Progenitor cell of endocrine pancreas (in vitro differentiated cells): ENCODE results near the gene KL. TPM values are rescaled to one million over a fixed set of nuclear protein-coding genes. Genes with fewer than 3 reads are reported as not detected.

Experiments used
- DNase-seq: peaks from one replicate; pipeline ENCODE4 v3.0.0; 2021; ENCODE audit warnings: low spot score; ENCODE audit not compliant: unreplicated experiment
- H3K27ac Mint-ChIP-seq: 2 replicates; pipeline ENCODE4 v1.8.0; 2021; ENCODE audit warnings: mild to moderate bottlenecking, moderate library complexity, mixed read lengths
- H3K27me3 Mint-ChIP-seq: 2 replicates; pipeline ENCODE4 v1.8.0; 2021; ENCODE audit warnings: mixed read lengths
- H3K36me3 Mint-ChIP-seq: 2 replicates; pipeline ENCODE4 v1.8.0; 2022; ENCODE audit warnings: mixed read lengths; ENCODE audit not compliant: insufficient read depth
- H3K4me1 Mint-ChIP-seq: 2 replicates; pipeline ENCODE4 v1.8.0; 2021; ENCODE audit warnings: low read depth, mixed read lengths
- H3K4me3 Mint-ChIP-seq: 2 replicates; pipeline ENCODE4 v1.8.0; 2021; ENCODE audit warnings: low read depth, mild to moderate bottlenecking, moderate library complexity, mixed read lengths
- H3K9me3 Mint-ChIP-seq: 2 replicates; pipeline ENCODE4 v1.8.0; 2021; ENCODE audit warnings: low read depth, mixed read lengths
- CTCF ChIP-seq: fragments of 200-600 bp; sonication (generic); IDR thresholded peaks from one replicate; pipeline ENCODE4 v1.5.0; 2021; ENCODE audit warnings: antibody characterized with exemption, mild to moderate bottlenecking; ENCODE audit not compliant: unreplicated experiment
- total RNA-seq: library from RNA; stranded (reverse); gene quantifications from 2 replicates; pipeline ENCODE4 v1.2.1, GENCODE V29; 2021

Gene KL
- total RNA-seq, 1 donor from 2014 or later: 1.1 TPM

- Mint-ChIP-seq H3K27ac (no peak overlapping the region), H3K9me3 (no peaks in the 10 kb centered on the region), H3K36me3 (no peaks in the 10 kb centered on the region), H3K27me3 (no peaks in the 10 kb centered on the region), H3K4me1 (no peaks in the 10 kb centered on the region), H3K4me3 (no peak overlapping the region)
- DNase-seq: no peak
- no peak for TF ChIP-seq CTCF
These were observed 62.0 kb downstream of the KL start for GRCh38 chr13:33078263-33078662.

DNA sequence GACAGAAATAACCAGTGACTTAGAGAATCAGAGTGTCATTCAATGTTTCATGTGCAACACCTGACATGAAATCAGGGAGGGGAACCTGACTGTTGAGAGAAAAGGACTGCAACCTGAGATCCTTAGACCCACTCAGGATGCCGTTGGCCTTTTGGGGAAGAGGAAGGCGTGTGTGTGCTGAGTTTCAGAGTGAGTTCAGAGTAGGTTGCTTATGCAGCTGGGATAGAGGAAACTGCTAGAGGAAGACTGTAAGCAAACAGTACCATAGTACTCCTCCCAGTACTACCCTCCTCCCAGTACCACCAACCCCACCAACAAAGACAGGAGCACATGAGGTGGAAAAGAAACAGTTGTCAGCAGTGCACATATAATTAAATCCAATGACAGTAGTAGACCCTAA is 63.7 kb downstream of the KL start:
- no peak for DNase-seq
- TF ChIP-seq CTCF: no peak
- Mint-ChIP-seq H3K27ac (no peak overlapping the region), H3K4me1 (no peaks in the 10 kb centered on the region), H3K9me3 (no peaks in the 10 kb centered on the region), H3K27me3 (no peaks in the 10 kb centered on the region), H3K36me3 (no peaks in the 10 kb centered on the region), H3K4me3 (no peak overlapping the region)

GRCh38 chr13:33080972-33081590 is 64.9 kb downstream of the KL start:
- no peak for DNase-seq
- H3K27ac Mint-ChIP-seq: no peak overlapping the region
- no peaks in the 10 kb centered on the region for H3K36me3 Mint-ChIP-seq
- H3K27me3 Mint-ChIP-seq: no peaks in the 10 kb centered on the region
- H3K4me1 Mint-ChIP-seq: no peaks in the 10 kb centered on the region
- TF ChIP-seq CTCF: no peak
- no peaks in the 10 kb centered on the region for H3K9me3 Mint-ChIP-seq
- no peak overlapping the region for H3K4me3 Mint-ChIP-seq

- Mint-ChIP-seq H3K4me1 (no peaks in the 10 kb centered on the region), H3K9me3 (no peaks in the 10 kb centered on the region)
These were observed 65.4 kb downstream of the KL start for GRCh38 chr13:33081666-33082065.

DNA sequence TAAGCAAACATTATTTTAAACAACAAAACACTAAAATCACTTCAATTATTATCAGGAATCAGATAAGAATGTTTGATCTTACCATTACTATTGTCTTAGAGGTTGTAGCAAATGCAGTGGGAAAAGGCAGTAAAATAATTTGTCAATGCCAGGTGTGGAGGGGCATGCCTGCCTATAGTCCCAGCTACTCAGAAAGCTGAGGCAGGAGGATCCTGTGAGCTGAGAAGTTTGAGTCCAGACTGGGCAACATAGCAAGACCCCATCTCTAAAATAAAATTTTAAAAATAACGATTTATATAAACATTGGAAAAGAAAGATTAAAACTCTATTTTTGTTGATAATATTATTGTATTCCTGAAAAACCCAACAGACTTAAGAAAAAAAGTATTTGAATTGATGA is 66.8 kb downstream of the KL start:
- no peak for TF ChIP-seq CTCF
- Mint-ChIP-seq H3K27me3 (peaks cover 2% of the 10 kb centered on the region), H3K4me1 (no peaks in the 10 kb centered on the region), H3K9me3 (no peaks in the 10 kb centered on the region), H3K36me3 (no peaks in the 10 kb centered on the region), H3K27ac (no peak overlapping the region), H3K4me3 (no peak overlapping the region)
- DNase-seq: no peak

More at GRCh38 chr13:33081666-33082065, 65.4 kb downstream of the KL start:
- Mint-ChIP-seq H3K27me3 (peaks cover 2% of the 10 kb centered on the region), H3K4me3 (no peak overlapping the region), H3K36me3 (no peaks in the 10 kb centered on the region), H3K27ac (no peak overlapping the region)
- DNase-seq: no peak
- no peak for TF ChIP-seq CTCF
